ENCODE data around the gene UBQLN2.

The UBQLN2 gene

DNA sequence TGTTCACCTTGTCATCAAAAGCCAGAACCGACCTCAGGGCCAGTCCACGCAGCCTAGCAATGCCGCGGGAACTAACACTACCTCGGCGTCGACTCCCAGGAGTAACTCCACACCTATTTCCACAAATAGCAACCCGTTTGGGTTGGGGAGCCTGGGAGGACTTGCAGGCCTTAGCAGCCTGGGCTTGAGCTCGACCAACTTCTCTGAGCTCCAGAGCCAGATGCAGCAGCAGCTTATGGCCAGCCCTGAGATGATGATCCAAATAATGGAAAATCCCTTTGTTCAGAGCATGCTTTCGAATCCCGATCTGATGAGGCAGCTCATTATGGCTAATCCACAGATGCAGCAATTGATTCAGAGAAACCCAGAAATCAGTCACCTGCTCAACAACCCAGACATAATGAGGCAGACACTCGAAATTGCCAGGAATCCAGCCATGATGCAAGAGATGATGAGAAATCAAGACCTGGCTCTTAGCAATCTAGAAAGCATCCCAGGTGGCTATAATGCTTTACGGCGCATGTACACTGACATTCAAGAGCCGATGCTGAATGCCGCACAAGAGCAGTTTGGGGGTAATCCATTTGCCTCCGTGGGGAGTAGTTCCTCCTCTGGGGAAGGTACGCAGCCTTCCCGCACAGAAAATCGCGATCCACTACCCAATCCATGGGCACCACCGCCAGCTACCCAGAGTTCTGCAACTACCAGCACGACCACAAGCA lies 898 bp downstream of the UBQLN2 start:
- peak overlapping the region; percentile 78 for H3K4me3 ChIP-seq (ENCODE audit: low read depth, low read length)
- DNase-seq (ENCODE audit: low read depth), result peak; percentile 54

DNA sequence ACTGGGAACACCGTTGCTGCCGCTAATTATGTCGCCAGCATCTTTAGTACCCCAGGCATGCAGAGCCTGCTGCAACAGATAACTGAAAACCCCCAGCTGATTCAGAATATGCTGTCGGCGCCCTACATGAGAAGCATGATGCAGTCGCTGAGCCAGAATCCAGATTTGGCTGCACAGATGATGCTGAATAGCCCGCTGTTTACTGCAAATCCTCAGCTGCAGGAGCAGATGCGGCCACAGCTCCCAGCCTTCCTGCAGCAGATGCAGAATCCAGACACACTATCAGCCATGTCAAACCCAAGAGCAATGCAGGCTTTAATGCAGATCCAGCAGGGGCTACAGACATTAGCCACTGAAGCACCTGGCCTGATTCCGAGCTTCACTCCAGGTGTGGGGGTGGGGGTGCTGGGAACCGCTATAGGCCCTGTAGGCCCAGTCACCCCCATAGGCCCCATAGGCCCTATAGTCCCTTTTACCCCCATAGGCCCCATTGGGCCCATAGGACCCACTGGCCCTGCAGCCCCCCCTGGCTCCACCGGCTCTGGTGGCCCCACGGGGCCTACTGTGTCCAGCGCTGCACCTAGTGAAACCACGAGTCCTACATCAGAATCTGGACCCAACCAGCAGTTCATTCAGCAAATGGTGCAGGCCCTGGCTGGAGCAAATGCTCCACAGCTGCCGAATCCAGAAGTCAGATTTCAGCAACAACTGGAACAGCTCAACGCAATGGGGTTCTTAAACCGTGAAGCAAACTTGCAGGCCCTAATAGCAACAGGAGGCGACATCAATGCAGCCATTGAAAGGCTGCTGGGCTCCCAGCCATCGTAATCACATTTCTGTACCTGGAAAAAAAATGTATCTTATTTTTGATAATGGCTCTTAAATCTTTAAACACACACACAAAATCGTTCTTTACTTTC lies 1.8 kb downstream of the UBQLN2 start:
- peak overlapping the region; percentile 78 for H3K4me3 ChIP-seq (ENCODE audit: low read depth, low read length)
- TF ChIP-seq, protein P1, sequence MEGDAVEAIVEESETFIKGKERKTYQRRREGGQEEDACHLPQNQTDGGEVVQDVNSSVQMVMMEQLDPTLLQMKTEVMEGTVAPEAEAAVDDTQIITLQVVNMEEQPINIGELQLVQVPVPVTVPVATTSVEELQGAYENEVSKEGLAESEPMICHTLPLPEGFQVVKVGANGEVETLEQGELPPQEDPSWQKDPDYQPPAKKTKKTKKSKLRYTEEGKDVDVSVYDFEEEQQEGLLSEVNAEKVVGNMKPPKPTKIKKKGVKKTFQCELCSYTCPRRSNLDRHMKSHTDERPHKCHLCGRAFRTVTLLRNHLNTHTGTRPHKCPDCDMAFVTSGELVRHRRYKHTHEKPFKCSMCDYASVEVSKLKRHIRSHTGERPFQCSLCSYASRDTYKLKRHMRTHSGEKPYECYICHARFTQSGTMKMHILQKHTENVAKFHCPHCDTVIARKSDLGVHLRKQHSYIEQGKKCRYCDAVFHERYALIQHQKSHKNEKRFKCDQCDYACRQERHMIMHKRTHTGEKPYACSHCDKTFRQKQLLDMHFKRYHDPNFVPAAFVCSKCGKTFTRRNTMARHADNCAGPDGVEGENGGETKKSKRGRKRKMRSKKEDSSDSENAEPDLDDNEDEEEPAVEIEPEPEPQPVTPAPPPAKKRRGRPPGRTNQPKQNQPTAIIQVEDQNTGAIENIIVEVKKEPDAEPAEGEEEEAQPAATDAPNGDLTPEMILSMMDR (conservative IDR thresholded peaks at IDR 0.05; ENCODE audit: low read depth, low read length), result no peak
- peak; percentile 12 for DNase-seq (ENCODE audit: low read depth)

More for the DNA sequence above, 898 bp downstream of the UBQLN2 start:
- TF ChIP-seq, protein P1 (conservative IDR thresholded peaks at IDR 0.05; ENCODE audit: low read depth, low read length), result no peak

DNA sequence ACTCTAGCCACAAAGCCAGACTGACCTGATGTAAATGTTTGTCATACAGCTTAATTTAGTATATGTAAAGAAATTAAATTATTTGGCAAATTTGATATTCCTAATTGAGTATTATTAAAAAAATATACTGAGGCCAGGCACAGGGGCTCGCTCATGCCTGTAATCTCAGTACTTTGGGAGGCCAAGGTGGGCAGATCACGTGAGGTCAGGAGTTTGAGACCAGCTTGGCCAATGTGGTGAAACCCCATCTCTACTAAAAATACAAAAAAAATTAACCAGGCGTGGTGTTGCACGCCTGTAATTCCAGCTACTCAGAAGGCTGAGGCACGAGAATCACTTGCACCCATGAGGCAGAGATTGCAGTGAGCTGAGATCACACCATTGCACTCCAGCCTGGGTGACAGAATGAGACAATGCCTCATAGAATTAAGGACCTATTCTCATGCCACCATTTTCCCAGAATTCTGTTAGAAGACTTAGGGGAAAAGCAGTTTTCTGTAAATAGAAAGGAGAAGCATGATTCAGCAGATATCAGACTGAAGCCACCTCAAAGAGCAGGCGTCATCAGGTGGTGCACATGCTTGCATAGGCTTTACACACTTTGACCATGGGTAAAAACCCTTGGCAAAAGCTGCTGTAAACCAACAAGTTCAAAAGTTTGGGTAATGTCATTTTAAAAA lies 6.1 kb downstream of the UBQLN2 start:
- no peak for DNase-seq (ENCODE audit: low read depth)
- TF ChIP-seq, protein P1 (conservative IDR thresholded peaks at IDR 0.05; ENCODE audit: low read depth, low read length), result no peak
- H3K4me3 ChIP-seq (ENCODE audit: low read depth, low read length), result no peak overlapping the region

DNA sequence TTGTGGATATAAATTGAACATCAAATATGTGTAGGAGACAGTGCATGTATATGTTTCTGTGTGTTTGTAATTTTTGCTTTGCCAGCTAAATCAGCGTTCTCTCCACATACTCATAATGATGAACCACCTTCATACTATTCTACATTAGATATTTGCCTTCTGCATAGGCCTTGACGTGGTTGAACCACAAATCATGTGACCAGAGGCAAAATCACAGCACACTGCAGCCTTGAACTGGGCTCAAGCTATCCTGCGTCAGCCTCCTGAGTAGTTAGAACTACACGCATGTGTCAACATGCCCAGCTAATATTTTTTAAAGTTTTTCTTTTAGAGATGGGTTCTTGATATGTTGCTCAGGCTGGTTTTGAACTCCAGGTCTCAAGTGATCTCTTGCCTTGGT lies 9.5 kb downstream of the UBQLN2 start:
- TF ChIP-seq, protein P1 (conservative IDR thresholded peaks at IDR 0.05; ENCODE audit: low read depth, low read length), result no peak
- no peak overlapping the region for H3K4me3 ChIP-seq (ENCODE audit: low read depth, low read length)
- no peak for DNase-seq (ENCODE audit: low read depth)

DNA sequence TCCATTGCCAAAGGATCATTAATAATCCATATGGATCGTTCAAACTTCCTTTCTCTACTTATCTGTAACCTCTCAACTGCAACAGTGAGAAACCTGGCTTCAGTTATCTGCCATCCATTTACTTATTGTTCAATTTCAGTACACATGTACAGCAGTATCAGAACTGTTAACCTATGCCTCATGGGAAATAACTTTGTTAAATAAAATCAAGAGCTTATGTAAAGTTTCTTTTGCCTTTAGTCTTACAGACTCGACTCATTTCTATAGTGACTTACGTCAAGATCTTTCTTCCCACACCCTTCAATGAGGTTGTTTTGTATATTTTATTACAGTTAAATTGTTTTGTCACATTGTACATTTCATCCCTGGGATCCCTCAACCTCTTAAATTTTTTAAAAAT lies 11.4 kb downstream of the UBQLN2 start:
- TF ChIP-seq, protein P1 (conservative IDR thresholded peaks at IDR 0.05; ENCODE audit: low read depth, low read length), result no peak
- no peak overlapping the region for H3K4me3 ChIP-seq (ENCODE audit: low read depth, low read length)
- DNase-seq (ENCODE audit: low read depth), result no peak

DNA sequence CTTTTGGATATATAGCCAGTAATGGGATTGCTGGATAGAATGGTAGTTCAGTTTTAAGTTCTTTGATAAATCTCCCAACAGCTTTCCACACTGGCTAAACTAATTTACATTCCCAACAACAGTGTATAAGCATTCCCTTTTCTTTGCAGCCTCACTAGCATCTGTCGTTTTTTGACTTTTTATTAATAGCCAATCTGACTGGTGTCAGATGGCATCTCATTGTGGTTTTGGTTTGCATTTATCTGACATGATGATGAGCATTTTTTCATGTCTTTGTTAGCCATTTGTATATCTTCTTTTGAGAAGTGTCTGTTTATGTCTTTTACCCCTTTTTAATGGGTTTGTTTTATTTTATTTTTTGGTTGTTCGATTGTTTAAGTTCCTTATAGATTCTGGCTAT lies 13.3 kb downstream of the UBQLN2 start:
- TF ChIP-seq, protein P1 (conservative IDR thresholded peaks at IDR 0.05; ENCODE audit: low read depth, low read length), result no peak
- DNase-seq (ENCODE audit: low read depth), result no peak
- no peak overlapping the region for H3K4me3 ChIP-seq (ENCODE audit: low read depth, low read length)

All from choroid plexus epithelial cell (primary cell).